ENCODE measurements around the gene FBXO33.

DNA sequence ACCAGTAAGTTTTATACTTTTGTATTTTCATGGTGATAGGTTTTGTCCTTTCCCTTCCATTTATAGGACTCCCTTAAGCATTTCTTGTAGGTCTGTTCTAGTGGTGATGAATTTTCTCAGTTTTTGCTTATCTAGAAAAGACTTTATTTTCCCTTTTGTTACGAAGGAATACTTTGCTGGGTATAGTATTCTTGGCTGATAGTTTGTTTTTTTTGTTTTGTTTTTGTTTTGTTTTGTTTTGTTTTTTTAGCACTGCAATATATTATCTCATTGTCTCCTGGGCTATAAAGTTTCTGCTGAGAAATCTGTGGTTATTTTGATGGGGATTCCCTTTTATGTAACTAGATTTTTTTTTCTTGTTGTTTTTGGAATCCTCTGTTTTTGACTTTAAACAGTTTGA, 67.7 kb downstream of the FBXO33 start:
- TF ChIP-seq, protein P1, sequence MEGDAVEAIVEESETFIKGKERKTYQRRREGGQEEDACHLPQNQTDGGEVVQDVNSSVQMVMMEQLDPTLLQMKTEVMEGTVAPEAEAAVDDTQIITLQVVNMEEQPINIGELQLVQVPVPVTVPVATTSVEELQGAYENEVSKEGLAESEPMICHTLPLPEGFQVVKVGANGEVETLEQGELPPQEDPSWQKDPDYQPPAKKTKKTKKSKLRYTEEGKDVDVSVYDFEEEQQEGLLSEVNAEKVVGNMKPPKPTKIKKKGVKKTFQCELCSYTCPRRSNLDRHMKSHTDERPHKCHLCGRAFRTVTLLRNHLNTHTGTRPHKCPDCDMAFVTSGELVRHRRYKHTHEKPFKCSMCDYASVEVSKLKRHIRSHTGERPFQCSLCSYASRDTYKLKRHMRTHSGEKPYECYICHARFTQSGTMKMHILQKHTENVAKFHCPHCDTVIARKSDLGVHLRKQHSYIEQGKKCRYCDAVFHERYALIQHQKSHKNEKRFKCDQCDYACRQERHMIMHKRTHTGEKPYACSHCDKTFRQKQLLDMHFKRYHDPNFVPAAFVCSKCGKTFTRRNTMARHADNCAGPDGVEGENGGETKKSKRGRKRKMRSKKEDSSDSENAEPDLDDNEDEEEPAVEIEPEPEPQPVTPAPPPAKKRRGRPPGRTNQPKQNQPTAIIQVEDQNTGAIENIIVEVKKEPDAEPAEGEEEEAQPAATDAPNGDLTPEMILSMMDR (IDR thresholded peaks at IDR 0.05), result no peak
- TF ChIP-seq POLR2A (IDR thresholded peaks at IDR 0.05), result no peak
